GM12892 (cell line): ENCODE measurements around the gene DYNC2H1.

Experiments
- POLR2A ChIP-seq: IDR thresholded peaks from 2 replicates; pipeline ENCODE4 v1.6.1; 2011; ENCODE audit warnings: low read depth, low read length, control low read depth
- TAF1 ChIP-seq: IDR thresholded peaks from 2 replicates; pipeline ENCODE4 v1.6.1; 2011; ENCODE audit warnings: low read depth, mild to moderate bottlenecking, control low read depth, low read length, borderline replicate concordance

DNA sequence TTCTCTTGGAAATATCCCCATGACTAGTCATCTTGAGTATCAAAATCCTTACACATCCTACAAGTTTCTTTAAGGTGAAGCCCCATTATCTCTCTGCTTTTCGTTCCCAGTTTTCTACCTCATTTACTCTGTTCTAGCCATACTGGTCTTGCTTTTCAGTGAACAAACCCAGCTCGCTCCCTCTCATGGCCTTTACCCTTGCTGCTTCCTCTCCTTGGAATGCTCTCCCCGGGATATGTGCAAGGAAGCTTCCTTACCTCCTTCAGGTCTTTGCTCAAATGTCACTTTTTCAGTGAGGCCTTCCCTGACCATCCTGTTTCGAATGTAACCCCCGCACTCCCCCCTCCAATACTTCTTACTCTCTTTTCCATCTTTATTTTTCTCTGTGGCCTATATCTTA, 331.8 kb downstream of the DYNC2H1 start:
- no peak for TF ChIP-seq TAF1
- no peak for TF ChIP-seq POLR2A
